Activated gamma-delta T cell treated with Interleukin-2 at 50 U/mL for 16 hours (primary cell): Measurements from ENCODE around the gene ALDH3B1.

Experiments
- DNase-seq: peaks from one replicate; pipeline ENCODE4 v3.0.0-alpha.2; 2020

ALDH3B1 gene

DNA sequence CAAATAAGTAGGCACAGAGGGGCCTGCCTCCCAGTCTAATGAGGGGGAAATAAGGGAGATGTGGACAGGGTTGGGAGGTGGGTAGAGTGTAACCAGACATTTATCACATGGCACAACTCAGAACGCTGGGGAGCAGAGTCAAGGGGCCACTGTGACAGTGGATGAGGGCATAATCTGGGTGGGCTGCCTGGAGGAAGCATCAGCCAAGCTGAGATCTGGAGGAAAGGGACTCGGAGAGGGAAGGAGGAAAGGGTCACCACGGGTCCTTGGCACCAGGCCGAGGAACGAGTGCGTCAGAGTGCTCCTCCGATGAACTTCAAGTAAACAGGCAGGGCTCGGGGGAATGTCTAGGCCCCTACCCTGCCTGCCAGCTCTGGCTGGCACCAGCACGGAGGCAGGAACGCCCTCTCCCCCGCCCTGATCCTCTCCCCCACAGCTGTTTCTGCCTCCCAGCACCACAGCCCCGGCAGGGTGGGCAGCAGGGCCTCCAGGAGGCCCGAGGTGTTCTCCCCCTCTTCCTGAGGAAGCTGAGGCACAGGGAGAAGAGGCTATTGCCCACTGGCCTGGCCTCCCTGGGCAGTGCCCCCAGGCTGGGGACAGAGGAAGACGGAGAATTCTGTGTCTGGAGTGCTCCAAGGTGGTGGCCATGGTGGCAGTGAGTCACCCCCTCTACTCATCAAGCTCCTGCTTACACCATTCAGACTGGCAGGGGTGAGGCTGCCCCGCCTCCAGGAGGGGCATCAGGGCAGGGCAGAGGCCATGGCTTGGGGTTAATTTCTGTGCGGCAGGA is 4.2 kb downstream of the ALDH3B1 start:
- DNase-seq = no peak

DNA sequence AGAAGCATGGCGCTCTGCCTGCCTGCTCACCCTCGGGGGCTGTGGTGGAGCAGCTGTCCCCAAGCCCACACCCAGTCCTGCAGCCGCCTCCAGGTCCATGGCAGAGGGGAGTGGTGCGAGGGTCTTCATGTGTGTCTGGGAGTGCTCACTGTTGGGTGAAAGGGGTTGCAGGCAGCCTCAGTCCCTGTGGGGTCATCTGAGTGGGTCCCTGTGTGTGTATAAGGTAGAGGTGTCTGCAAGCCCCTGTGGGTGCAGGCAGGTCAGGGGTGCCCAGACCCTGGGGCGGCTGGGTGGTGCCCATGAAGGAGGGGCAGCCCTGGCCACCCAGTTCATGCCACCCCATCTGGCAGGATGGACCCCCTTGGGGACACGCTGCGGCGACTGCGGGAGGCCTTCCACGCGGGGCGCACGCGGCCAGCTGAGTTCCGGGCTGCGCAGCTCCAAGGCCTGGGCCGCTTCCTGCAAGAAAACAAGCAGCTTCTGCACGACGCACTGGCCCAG is 4.9 kb downstream of the ALDH3B1 start:
- no peak for DNase-seq

DNA sequence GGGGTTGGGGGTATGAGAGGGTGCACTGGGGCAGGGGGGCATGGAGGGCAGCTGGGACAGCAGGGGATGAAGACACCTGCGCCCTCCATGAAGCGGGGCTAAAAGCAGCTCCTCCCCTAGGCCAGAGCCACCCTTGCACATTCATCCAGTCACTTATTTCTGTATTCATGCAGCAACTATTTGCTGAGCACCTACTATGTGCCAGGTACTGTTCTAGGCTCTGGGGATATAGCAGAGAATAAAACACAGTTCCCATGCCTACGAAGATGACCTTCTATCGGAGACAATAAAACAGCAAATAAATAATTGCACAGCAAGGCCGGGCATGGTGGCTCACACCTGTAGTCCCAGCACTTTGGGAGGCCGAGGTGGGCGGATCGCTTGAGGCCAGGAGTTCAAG is 5.3 kb downstream of the ALDH3B1 start:
- DNase-seq = no peak

DNA sequence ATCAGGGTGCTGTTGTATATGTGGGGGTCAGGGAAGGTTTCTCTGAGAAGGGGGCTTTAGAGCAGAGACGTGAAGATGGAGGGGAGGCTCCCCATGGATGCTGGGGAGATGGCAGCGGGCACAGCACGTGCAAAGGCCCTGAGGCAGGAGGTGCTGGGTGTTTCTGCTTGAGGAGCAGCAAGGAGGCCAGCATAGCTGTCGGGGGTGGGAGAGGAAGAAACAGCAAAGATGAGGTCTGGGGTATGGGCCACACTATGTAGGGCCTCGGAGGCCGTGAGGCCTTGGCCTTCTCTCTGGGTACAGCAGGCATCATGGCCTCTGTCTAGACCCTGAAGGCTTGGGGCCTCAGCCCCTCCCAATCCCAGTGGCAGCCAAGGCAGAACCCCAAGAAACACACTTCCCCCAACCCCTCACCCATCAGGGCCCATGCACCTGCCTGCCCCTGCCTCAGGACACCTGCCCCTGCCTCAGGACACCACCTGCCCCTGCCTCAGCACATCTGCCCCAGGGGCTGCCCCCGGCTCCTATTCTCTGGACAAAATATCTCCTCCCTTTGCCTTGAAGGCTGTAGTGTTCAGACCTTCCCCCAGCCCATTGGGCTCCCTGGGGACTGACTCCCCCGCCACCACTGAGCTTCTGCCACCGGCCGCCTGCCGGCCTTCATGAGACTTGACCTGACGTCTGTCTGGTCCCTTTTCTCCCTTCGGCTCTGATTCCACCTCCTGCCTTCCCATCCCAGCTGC is 6.2 kb downstream of the ALDH3B1 start:
- DNase-seq = no peak

DNA sequence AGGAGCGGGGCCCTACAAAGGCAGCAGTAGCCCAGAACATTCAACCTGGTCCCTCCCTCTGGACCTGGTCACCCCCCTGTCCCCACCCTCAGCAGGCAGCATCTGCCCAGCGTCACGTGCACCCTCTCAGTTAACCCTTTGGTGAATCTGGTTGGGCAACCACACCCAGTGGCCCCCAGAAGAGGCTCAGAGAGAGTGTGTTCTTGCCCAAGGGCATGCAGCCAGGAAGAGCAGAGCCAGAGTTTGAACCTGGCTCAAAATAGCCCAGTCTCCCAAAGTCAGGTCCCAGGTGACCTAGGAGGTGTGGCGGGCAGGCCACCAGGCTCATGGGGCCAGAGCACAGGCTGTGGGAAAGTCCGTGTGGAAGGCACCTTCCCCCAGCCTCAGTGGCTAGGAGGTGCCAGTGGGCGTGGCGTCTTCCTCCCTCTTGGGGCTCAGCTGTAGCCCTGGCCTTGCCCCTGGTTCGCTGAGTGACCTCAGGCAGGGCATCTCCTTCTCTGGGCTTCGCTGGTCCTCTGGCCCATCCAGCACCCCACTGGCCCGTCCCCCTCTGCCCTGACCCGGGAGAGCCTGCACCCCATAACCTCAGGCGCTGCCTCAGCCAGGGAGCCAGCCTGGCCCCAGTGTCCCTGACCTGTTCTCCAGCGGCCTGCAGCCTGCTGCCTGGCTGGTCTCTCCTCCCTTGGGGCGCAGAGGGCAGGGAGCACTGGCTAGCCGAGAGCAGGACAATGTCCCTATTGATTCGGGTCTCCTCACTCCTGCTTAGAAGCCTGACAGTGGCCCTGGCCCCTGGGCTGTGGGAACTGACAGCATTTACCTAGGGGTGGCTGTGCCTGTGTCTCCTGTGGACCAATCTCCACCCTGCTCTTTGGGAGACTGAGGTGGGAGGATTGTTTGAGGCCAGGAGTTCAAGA is 7.0 kb downstream of the ALDH3B1 start:
- DNase-seq = no peak

DNA sequence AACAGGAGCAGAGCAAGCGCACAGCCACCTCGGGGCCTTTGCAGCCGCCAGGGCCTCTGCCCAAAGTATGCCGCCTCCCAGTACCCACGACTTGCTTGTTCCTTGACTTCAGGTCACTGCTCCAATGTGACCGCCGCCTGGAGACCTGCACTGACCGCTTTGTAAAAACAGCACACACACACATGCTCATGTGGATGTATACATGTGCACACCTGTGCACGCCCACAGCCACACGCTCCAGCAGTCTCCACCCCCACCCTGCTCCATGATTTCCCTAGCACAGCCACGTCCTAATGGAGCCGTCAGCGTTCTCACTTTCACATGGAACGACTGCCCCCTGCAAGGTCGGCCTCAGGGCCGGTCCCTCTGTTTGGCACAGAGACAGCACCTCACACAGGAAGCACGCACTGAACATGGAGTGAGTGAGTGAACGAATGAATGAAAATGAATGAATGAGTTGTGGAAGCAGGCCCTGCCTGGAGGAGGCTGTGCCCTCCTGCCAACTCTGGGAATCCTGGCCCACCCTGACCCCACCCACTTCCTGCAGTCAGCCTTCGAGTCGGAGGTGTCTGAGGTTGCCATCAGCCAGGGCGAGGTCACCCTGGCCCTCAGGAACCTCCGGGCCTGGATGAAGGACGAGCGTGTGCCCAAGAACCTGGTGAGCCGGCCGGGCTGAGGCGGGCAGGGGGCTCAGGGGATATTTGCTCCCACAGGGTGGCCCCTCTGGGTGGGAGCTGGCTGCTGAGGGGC is 8.0 kb downstream of the ALDH3B1 start:
- no peak for DNase-seq

DNA sequence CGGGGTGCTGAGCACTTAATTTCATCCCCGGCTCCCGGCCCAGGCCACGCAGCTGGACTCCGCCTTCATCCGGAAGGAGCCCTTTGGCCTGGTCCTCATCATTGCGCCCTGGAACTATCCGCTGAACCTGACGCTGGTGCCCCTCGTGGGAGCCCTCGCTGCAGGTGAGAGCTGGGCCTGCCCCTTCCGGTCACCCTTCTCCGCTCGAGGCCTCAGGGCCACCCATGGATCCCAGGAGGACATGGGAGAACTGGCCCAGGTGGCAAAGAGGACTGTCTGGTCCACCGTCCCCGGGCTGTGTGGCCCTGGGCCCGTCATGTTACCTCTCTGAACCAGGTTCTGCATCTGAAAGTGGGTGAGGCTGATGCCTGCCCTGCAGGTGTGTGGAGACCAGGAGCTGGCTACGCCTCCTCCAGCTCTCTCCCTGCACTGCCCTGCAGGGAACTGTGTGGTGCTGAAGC is 8.6 kb downstream of the ALDH3B1 start:
- no peak for DNase-seq

DNA sequence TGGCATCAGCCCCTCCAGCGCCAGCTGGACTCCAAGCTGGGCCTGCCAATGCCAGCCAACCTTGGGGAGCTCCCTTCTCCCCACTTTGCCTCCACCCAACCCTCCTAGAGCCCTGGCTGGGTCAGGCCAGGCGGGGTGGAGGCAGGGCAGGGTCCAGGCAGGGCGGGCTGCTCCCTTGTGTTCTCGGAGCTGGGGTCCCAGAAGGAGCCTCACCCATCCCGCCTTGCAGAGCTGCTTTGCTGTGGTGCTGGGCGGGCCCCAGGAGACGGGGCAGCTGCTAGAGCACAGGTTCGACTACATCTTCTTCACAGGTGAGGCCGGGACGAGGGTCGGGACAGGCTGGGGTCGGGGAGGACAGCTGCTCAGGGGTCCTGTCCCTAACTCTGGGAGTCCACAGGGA is 9.4 kb downstream of the ALDH3B1 start:
- DNase-seq = no peak

DNA sequence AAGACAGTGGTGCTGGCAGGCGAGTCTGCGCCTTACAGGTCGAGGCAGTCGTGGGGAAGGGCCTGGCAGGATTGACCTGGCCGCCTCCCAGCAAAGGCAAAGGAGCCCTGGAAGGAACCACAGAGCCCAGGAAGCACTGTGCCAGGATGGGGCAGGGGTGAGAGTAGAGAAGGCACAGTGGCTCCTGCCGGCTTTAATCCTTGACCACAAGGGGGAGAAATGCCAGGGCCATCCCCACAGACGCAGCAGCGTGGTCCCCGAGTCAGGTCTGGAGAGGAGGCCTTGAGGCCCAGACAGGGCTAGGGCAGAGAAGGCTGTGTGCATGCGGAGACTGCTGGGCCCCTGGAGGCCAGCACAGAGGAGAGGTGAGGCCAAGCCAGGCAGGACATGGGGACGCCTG is 10.4 kb downstream of the ALDH3B1 start:
- no peak for DNase-seq

DNA sequence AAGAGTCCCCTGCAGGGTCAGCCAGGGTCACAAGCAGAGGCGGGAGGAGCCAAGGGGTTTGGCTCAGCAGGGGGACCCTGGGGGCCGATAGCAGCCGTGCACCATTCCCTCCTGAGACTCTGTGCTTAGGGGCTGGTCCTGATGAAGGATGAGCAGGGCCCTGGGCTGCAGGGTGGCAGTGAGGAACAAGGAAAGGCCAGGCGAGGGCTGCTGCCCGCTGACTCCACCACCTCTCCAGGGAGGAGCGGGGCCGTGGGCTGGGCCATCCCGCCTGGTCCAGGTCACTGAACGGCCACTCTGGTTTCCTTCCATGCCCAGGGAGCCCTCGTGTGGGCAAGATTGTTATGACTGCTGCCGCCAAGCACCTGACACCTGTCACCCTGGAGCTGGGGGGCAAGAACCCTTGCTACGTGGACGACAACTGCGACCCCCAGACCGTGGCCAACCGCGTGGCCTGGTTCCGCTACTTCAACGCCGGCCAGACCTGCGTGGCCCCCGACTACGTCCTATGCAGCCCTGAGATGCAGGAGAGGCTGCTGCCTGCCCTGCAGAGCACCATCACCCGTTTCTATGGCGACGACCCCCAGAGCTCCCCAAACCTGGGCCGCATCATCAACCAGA is 11.2 kb downstream of the ALDH3B1 start:
- DNase-seq = no peak

DNA sequence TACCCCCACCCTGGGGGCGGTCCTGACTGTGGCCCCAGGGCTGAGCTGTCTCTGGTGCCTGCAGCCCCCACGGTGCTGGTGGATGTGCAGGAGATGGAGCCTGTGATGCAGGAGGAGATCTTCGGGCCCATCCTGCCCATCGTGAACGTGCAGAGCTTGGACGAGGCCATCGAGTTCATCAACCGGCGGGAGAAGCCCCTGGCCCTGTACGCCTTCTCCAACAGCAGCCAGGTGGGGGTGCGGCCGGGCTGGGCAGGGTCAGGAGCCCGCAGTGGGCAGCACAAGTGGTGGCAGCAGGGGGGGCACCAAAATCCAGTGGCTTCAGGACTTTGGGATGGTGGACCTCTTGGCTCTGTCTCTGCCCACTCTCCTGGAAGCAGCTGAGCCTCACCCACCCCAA is 12.4 kb downstream of the ALDH3B1 start:
- no peak for DNase-seq

DNA sequence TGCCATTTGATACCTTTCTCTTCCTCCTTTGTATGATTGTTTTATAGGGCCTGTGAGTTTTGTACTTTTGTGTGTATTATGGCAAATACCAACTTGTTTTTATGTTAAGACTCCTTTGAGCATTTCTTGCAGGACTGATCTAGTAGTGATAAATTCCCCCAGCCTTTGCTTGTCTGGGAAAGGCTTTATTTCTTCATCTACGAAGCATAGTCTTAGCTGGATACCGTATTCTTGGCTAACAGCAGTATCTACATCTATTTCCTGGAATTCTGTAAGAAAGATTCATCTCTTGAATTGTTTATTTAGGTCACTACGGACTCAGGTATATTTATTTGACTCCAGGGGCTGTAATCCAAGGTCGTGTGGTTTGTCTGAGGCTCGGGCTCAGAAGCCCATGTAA is 14.4 kb downstream of the ALDH3B1 start:
- no peak for DNase-seq

DNA sequence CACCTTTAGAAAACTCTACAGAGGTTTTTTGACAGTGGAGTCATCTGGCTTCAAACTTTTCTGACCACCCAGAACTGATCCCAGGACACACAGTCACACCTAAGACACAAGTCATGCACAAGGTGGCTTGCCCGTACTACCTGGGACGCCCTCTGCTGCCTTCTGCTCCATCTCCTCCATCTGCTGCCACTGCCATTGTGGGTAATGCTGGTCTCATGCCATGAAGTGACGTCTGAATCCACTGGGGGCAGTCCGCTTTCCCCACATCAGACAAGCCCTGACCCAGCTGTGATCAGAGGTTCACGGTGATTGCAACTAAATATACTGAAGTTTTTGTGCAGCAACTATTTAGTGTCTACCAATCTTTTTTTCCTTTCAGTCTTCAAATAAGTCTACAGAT is 14.9 kb downstream of the ALDH3B1 start:
- DNase-seq = no peak

DNA sequence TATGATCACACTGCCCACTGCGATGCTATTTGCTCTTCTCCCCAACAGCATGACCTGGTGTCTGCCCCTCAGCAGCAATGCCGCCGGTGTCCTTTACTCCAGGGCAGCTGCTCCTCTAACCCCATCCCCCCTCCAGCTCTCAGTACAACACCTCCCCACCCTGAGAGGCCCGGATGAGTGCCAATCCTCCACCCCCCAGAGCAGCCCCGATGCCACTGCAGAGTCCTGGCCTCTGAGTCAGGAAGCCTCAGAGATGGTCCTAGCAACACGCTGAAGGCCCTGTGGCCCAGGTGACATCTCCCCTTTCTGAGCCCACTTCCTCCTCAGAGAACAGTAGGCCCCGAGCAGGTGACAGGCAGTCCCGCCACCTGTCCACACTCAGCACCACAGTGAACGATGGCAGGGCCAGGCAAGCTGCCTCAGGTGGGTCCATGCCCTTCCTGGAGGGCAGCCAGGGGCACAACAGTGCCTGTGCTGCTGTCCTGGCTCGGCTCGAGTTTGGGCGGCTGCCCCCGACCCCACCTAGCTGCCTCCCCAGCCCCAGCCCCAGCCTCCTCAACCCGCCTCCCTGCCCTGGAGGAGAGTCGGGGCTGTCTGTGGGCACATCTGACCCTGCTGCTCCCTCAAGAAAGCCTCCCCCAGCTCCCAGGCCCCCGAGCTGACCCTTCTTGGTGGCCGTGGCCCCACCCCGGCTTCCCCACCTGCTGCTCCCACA is 16.4 kb downstream of the ALDH3B1 start:
- no peak for DNase-seq

DNA sequence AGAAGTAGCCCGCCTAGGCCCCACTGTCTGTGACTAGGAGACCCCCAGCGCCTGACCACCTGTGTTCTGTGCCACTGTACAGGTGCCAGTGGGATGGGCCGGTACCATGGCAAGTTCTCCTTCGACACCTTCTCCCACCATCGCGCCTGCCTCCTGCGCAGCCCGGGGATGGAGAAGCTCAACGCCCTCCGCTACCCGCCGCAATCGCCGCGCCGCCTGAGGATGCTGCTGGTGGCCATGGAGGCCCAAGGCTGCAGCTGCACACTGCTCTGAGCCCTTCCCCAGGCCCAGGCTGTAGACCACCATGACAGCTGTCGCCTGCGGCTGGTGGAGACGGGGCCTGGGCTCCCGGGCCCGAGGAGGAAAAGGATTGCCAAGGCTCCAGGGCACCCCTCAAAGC is 17.5 kb downstream of the ALDH3B1 start:
- DNase-seq = no peak

DNA sequence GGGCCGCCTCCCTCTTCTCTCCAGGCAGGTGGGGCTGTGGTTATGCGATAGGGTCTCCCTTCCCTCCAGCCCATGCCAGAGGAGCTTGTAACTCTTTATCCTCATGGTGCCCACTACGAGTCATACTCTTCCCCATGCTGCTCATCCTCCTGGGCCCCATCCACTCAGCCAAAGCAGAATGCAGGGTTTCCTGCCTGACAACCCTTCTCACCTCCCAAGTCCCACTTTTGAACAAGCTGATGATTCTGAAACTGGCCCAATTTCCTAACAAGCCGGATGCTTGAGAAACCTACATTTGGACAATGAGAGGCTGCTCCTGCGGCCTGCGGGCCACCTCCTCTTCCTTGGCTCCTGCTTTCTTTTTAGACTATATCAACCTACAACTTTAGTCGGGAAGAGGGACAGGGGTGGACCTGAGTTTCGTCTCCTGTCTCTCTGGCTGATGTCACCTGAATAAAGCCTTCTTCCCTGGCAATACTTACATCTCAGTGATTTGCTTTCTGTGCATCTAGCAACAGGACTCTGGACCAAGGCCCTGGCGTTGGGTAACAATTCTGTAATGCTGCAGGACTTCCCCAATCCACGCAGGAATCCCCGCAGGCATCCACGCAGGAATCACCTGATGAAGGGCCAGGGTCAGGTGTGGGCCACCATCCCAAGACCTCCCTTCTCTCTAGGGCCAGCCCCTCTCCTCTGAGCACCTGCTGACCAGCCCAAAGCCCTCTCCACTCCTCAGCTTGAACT is 18.8 kb downstream of the ALDH3B1 start:
- no peak for DNase-seq

DNA sequence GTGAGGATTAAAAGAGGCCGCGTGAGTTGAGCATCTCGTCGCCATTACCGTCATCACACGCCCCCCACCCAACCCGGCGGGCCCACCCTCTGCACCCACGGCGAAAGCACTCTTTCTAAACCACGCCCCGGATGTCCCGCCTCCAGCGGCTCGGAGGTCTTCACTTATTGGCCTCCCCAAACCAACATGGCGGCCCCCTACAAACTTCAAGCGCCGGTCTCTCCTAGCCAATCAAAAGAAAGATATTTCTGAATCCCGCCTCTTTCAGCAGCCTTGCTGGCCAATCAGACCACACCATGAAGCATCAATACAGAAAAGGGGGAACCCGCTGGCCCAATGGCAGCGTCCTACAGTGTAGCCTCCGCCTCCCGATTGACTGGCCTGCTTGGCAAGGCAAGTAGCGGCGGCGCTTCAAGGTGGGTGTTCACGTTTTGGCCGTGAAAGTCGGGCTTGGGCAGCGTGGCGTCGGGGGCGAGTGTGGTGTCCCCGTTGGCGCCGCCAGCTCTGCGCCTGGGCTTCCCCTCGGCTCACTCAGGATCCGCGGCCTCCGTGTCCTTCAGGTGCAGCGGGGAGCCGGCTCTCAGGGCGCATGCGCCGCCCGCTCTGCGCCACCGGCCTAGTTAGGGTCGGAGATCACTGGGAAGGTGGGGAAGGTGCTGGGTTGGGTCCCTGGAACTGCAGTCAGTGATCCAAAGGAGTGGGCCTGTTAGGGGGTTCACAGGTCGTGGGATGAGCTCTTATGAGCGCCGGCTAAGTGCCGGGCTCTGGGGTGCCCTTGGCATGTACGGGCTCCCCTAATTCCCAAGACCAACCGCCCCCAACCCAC is 20.4 kb downstream of the ALDH3B1 start, which contains the start of gene NDUFS8:
TSS of gene NDUFS8 (plus strand) at position 364 of the 826 bp plus-strand sequence. CDS start 1,471 bp downstream, outside the sequence.
- DNase-seq = peak; percentile 97

DNA sequence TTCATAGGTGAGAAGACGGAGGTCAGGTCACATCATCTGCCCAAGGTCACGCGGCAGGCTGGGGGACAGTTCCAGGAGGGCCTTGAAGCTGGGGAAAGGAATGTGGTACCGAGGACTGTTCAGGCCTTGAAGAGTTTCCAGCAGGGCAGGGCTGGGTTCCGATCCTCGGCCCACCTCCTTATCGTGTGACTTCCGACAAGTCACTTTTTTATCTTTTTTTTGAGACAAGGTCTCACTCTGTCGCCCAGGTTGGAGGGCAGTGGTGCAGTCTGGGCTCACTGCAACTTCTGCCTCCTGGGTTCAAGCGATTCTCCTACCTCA is 21.0 kb downstream of the ALDH3B1 start:
- DNase-seq = no peak

DNA sequence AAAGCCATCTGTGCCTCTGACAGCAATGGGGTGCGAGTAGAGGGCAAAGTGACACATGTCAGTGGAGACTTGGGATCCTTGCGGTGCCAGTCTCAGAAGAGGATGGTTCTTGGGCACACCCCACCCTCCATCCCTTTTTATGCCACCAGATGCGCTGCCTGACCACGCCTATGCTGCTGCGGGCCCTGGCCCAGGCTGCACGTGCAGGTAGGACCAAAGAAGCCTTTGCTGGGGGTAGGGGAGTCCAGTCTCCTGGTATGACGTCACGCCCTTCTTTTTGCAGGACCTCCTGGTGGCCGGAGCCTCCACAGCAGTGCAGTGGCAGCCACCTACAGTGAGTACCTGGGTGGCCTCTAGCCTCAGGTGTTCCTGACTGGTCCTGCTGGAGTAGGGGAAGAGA is 21.9 kb downstream of the ALDH3B1 start:
- no peak for DNase-seq
